Progenitor cell of endocrine pancreas (in vitro differentiated cells): ENCODE data around the gene SLC9A7. TPM values are rescaled to one million over a fixed set of nuclear protein-coding genes. Genes with fewer than 3 reads are reported as not detected.
A peak's percentile ranks its signal among the peaks of the same experiment; 100 is the strongest.

Experiments
- DNase-seq: peaks from one replicate; pipeline ENCODE4 v3.0.0; 2021; ENCODE audit warnings: low spot score; ENCODE audit not compliant: unreplicated experiment
- H3K27ac Mint-ChIP-seq: 2 replicates; pipeline ENCODE4 v1.8.0; 2021; ENCODE audit warnings: mild to moderate bottlenecking, moderate library complexity, mixed read lengths
- H3K27me3 Mint-ChIP-seq: 2 replicates; pipeline ENCODE4 v1.8.0; 2021; ENCODE audit warnings: mixed read lengths
- H3K36me3 Mint-ChIP-seq: 2 replicates; pipeline ENCODE4 v1.8.0; 2022; ENCODE audit warnings: mixed read lengths; ENCODE audit not compliant: insufficient read depth
- H3K4me1 Mint-ChIP-seq: 2 replicates; pipeline ENCODE4 v1.8.0; 2021; ENCODE audit warnings: low read depth, mixed read lengths
- H3K4me3 Mint-ChIP-seq: 2 replicates; pipeline ENCODE4 v1.8.0; 2021; ENCODE audit warnings: low read depth, mild to moderate bottlenecking, moderate library complexity, mixed read lengths
- H3K9me3 Mint-ChIP-seq: 2 replicates; pipeline ENCODE4 v1.8.0; 2021; ENCODE audit warnings: low read depth, mixed read lengths
- CTCF ChIP-seq: fragments of 200-600 bp; sonication (generic); IDR thresholded peaks from one replicate; pipeline ENCODE4 v1.5.0; 2021; ENCODE audit warnings: antibody characterized with exemption, mild to moderate bottlenecking; ENCODE audit not compliant: unreplicated experiment
- total RNA-seq: library from RNA; stranded (reverse); gene quantifications from 2 replicates; pipeline ENCODE4 v1.2.1, GENCODE V29; 2021

Gene SLC9A7
- total RNA-seq, 1 donor from 2014 or later = 9.5 TPM

GRCh38 chrX:46648660-46649059 is 110.3 kb downstream of the SLC9A7 start:
- H3K27ac Mint-ChIP-seq = no peak overlapping the region
- H3K9me3 Mint-ChIP-seq = peaks cover 9% of the 10 kb centered on the region
- no peak for TF ChIP-seq CTCF
- H3K27me3 Mint-ChIP-seq = no peaks in the 10 kb centered on the region
- DNase-seq = no peak
- no peak overlapping the region for H3K4me3 Mint-ChIP-seq
- H3K36me3 Mint-ChIP-seq = peaks cover 8% of the 10 kb centered on the region
- peaks cover 2% of the 10 kb centered on the region for H3K4me1 Mint-ChIP-seq

- peaks cover 7% of the 10 kb centered on the region for H3K36me3 Mint-ChIP-seq
- no peak overlapping the region for H3K27ac Mint-ChIP-seq
- H3K4me3 Mint-ChIP-seq = no peak overlapping the region
- no peak for DNase-seq
- peaks cover 6% of the 10 kb centered on the region for H3K9me3 Mint-ChIP-seq
- H3K4me1 Mint-ChIP-seq = peaks cover 2% of the 10 kb centered on the region
- no peaks in the 10 kb centered on the region for H3K27me3 Mint-ChIP-seq
- no peak for TF ChIP-seq CTCF
Measured at GRCh38 chrX:46647251-46647650, 111.7 kb downstream of the SLC9A7 start.

- no peak overlapping the region for H3K27ac Mint-ChIP-seq
- peaks cover 6% of the 10 kb centered on the region for H3K9me3 Mint-ChIP-seq
- H3K4me1 Mint-ChIP-seq = peaks cover 2% of the 10 kb centered on the region
- no peak for TF ChIP-seq CTCF
- DNase-seq = no peak
- H3K4me3 Mint-ChIP-seq = no peak overlapping the region
- H3K27me3 Mint-ChIP-seq = no peaks in the 10 kb centered on the region
- H3K36me3 Mint-ChIP-seq = peaks cover 7% of the 10 kb centered on the region
Measured at GRCh38 chrX:46645614-46646013, 113.3 kb downstream of the SLC9A7 start.

GRCh38 chrX:46643636-46644035 is 115.3 kb downstream of the SLC9A7 start:
- no peak for TF ChIP-seq CTCF

GRCh38 chrX:46642145-46642544 is 116.8 kb downstream of the SLC9A7 start:
- Mint-ChIP-seq H3K27me3 (no peaks in the 10 kb centered on the region), H3K4me1 (no peaks in the 10 kb centered on the region), H3K4me3 (no peak overlapping the region), H3K27ac (no peak overlapping the region), H3K36me3 (peaks cover 3% of the 10 kb centered on the region), H3K9me3 (peaks cover 6% of the 10 kb centered on the region)
- TF ChIP-seq CTCF = peak; percentile 31
- DNase-seq = no peak

More at GRCh38 chrX:46643636-46644035, 115.3 kb downstream of the SLC9A7 start:
- peaks cover 5% of the 10 kb centered on the region for H3K36me3 Mint-ChIP-seq
- no peaks in the 10 kb centered on the region for H3K27me3 Mint-ChIP-seq
- H3K9me3 Mint-ChIP-seq = peaks cover 6% of the 10 kb centered on the region
- no peaks in the 10 kb centered on the region for H3K4me1 Mint-ChIP-seq
- no peak overlapping the region for H3K27ac Mint-ChIP-seq
- H3K4me3 Mint-ChIP-seq = no peak overlapping the region
- no peak for DNase-seq
